ENCODE results near the gene USP24. TPM values are rescaled to one million over a fixed set of nuclear protein-coding genes. Genes with fewer than 3 reads are reported as not detected.

Gene USP24
- total RNA-seq, 1 donor from 2014 or later = 57.1 TPM

DNA sequence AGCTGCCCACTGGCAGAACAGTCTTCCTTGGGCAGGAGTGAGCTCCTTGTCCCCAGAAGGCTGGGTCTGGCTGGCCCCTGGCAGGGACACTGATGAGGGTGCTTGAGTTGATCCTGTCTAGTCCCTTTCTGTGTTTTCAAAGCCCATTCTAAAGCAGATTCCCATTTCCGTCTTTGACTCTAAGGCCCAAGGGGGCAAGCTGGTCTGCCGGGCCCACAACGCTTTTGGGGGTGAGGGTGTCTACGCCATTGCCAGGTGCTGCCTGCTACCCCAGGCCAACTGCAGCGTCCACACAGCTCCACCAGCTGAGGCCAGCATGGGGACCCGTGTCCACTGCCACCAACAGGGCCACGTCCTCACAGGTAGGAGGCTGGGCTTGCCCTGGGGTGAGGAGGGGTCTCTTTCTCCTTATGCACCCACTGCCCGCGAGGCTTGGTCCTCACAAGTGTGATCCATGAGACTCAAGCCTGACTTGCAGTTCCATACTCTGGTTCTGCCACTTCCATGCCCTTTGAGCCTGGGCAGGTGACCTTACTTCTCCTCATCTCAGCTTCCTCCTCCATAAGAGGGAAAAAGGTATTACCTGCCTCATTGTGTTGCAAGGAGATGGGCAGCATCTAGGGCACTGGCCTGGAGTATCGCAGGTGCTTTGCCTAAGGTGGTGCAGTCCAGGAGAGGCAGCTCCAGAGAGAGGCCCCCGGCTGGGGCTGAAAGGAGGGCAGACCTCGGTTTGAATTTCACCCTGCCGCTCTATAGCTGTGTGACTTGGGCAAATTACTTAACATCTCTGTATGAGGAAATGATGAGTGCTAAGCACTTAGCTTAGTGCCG lies 155.6 kb downstream of the USP24 start:
- H3K9me3 Mint-ChIP-seq (ENCODE audit: low read depth) = no peaks in the 10 kb centered on the region
- peaks cover 10% of the 10 kb centered on the region for H3K36me3 Mint-ChIP-seq (ENCODE audit: insufficient read depth)
- TF ChIP-seq, protein P1, sequence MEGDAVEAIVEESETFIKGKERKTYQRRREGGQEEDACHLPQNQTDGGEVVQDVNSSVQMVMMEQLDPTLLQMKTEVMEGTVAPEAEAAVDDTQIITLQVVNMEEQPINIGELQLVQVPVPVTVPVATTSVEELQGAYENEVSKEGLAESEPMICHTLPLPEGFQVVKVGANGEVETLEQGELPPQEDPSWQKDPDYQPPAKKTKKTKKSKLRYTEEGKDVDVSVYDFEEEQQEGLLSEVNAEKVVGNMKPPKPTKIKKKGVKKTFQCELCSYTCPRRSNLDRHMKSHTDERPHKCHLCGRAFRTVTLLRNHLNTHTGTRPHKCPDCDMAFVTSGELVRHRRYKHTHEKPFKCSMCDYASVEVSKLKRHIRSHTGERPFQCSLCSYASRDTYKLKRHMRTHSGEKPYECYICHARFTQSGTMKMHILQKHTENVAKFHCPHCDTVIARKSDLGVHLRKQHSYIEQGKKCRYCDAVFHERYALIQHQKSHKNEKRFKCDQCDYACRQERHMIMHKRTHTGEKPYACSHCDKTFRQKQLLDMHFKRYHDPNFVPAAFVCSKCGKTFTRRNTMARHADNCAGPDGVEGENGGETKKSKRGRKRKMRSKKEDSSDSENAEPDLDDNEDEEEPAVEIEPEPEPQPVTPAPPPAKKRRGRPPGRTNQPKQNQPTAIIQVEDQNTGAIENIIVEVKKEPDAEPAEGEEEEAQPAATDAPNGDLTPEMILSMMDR (IDR thresholded peaks at IDR 0.05; ENCODE audit: unreplicated experiment) = no peak
- no peaks in the 10 kb centered on the region for H3K4me1 Mint-ChIP-seq (ENCODE audit: low read depth)
- H3K4me3 Mint-ChIP-seq (ENCODE audit: low read depth) = no peak overlapping the region
- H3K27ac Mint-ChIP-seq = no peak overlapping the region
- H3K27me3 Mint-ChIP-seq = no peaks in the 10 kb centered on the region
- DNase-seq (ENCODE audit: low spot score, unreplicated experiment) = no peak

DNA sequence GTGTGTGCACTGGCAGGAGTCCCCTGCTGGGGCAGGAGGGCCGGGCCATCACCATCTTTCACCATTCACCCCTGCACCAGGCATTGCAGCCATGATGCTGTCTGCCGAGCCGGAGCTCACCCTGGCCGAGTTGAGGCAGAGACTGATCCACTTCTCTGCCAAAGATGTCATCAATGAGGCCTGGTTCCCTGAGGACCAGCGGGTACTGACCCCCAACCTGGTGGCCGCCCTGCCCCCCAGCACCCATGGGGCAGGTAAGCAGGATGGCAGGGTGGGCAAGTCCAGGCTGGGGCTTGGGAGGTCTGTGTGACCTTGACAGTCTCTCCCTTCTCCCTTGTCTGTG lies 157.2 kb downstream of the USP24 start:
- H3K36me3 Mint-ChIP-seq (ENCODE audit: insufficient read depth) = peaks cover 10% of the 10 kb centered on the region
- DNase-seq (ENCODE audit: low spot score, unreplicated experiment) = no peak
- no peak overlapping the region for H3K27ac Mint-ChIP-seq

DNA sequence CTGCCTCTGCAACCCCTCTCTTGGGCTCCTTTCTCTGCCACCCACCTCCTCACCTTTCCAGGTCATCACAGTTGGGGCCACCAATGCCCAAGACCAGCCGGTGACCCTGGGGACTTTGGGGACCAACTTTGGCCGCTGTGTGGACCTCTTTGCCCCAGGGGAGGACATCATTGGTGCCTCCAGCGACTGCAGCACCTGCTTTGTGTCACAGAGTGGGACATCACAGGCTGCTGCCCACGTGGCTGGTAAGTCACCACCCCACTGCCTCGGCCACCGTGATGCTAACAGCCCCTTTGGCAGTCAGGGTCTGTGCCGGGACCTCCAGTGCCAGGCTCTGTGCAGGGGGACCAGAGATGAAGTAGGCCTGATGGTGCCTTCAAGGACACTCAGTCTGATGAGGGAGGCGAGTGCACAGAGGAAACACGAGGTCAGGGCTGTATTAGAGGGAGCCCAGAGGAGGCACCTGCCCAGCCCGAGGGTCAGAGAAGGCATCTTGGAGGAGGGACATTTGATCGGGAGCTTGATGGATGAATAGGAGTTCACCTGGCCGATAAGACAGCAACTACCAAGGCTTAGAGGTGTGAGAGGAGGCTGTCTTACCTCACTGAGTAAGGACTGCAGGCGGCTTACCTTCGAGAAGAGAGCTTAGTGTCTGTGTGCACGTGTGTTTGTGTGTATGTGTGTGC lies 157.8 kb downstream of the USP24 start:
- peaks cover 10% of the 10 kb centered on the region for H3K36me3 Mint-ChIP-seq (ENCODE audit: insufficient read depth)
- no peaks in the 10 kb centered on the region for H3K27me3 Mint-ChIP-seq
- H3K4me1 Mint-ChIP-seq (ENCODE audit: low read depth) = peaks cover 8% of the 10 kb centered on the region
- H3K9me3 Mint-ChIP-seq (ENCODE audit: low read depth) = no peaks in the 10 kb centered on the region
- no peak for DNase-seq (ENCODE audit: low spot score, unreplicated experiment)
- no peak overlapping the region for H3K4me3 Mint-ChIP-seq (ENCODE audit: low read depth)
- no peak overlapping the region for H3K27ac Mint-ChIP-seq
- TF ChIP-seq, protein P1 (IDR thresholded peaks at IDR 0.05; ENCODE audit: unreplicated experiment) = no peak

More for the DNA sequence above, 157.2 kb downstream of the USP24 start:
- Mint-ChIP-seq H3K4me3 (ENCODE audit: low read depth) (no peak overlapping the region), H3K4me1 (ENCODE audit: low read depth) (peaks cover 6% of the 10 kb centered on the region), H3K27me3 (no peaks in the 10 kb centered on the region), H3K9me3 (ENCODE audit: low read depth) (no peaks in the 10 kb centered on the region)
- TF ChIP-seq, protein P1 (IDR thresholded peaks at IDR 0.05; ENCODE audit: unreplicated experiment) = no peak

DNA sequence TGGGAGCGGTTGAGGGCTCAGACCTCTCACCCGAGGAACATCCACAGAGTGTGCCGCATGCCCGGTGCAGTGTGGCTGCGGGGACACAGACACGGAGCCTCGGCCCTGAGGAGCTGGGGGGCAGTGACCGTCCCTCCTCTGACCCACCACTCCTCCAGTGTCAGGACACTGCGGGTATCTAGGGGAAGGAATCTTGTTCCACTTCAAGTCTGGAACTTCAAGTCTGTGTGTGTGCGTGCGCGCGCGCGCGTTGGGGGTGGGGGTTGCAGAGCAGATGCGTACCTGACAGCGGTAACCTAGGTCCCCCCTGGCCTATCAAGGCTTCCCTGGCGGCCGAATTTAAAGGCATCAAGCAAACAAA lies 158.6 kb downstream of the USP24 start:
- Mint-ChIP-seq H3K27me3 (no peaks in the 10 kb centered on the region), H3K9me3 (ENCODE audit: low read depth) (no peaks in the 10 kb centered on the region), H3K27ac (no peak overlapping the region), H3K4me3 (ENCODE audit: low read depth) (no peak overlapping the region), H3K36me3 (ENCODE audit: insufficient read depth) (peaks cover 10% of the 10 kb centered on the region), H3K4me1 (ENCODE audit: low read depth) (peaks cover 10% of the 10 kb centered on the region)
- DNase-seq (ENCODE audit: low spot score, unreplicated experiment) = no peak
- TF ChIP-seq, protein P1 (IDR thresholded peaks at IDR 0.05; ENCODE audit: unreplicated experiment) = no peak

DNA sequence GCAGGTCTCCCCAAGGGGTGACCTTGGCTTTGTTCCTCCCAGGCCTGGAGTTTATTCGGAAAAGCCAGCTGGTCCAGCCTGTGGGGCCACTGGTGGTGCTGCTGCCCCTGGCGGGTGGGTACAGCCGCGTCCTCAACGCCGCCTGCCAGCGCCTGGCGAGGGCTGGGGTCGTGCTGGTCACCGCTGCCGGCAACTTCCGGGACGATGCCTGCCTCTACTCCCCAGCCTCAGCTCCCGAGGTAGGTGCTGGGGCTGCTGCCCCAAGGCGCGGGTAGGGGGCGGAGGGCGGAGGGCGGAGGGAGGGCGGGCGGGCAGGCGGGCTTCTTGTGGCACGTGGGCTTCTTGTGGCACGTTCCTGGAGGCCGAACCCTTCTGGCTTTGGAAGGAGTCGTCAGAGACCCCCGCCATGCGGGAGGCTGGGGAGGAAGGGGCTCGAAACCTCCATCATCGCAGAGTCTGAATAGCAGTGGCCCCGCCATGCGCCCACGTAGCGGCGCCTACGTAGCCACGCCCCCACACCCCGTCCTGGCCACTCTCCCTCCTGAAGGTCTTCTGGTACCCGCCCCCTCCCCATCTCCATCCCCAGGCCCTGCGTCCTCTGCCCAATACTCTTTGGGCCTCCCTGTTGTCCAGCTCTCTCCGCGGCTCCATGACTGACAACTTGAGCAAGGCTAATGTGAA lies 159.1 kb downstream of the USP24 start:
- Mint-ChIP-seq H3K27ac (no peak overlapping the region), H3K9me3 (ENCODE audit: low read depth) (no peaks in the 10 kb centered on the region), H3K27me3 (no peaks in the 10 kb centered on the region), H3K4me1 (ENCODE audit: low read depth) (peaks cover 10% of the 10 kb centered on the region), H3K36me3 (ENCODE audit: insufficient read depth) (peaks cover 10% of the 10 kb centered on the region), H3K4me3 (ENCODE audit: low read depth) (no peak overlapping the region)
- TF ChIP-seq, protein P1 (IDR thresholded peaks at IDR 0.05; ENCODE audit: unreplicated experiment) = no peak
- no peak for DNase-seq (ENCODE audit: low spot score, unreplicated experiment)
